Naive thymus-derived CD4-positive, alpha-beta T cell (primary cell): ENCODE measurements around the gene CYP2B6. TPM values are rescaled to one million over a fixed set of nuclear protein-coding genes. Genes with fewer than 3 reads are reported as not detected.

Experiments
- ATAC-seq: fragments of 150-1000 bp; cut with Tn5 transposase; 2 replicates; pipeline ENCODE4 v1.10.0; 2021; ENCODE audit warnings: mild to moderate bottlenecking, moderate library complexity
- CTCF ChIA-PET: fragments of 350-600 bp; sonication (Branson Sonifier 250); formaldehyde crosslinking; loops from one replicate; lab custom pipeline; 2021; ENCODE audit warnings: antibody characterized with exemption; lab: Charles Lee
- POLR2A ChIA-PET: fragments of 350-600 bp; sonication (Branson Sonifier 250); formaldehyde crosslinking; loops from one replicate; lab custom pipeline; 2021; ENCODE audit warnings: antibody characterized with exemption, inconsistent platforms; lab: Charles Lee
- DNase-seq, 9 donors: peaks; one replicate each; pipeline versions ENCODE4 v3.0.0 to v3.0.0-alpha.2; 2020 to 2022; ENCODE audit warnings: mixed read lengths in 1 of 9
- H3K27ac ChIP-seq: one replicate; pipeline ENCODE4 v1.7.0; 2013; ENCODE audit warnings: mild to moderate bottlenecking, low read depth, low read length, moderate library complexity
- H3K27me3 ChIP-seq, 2 donors: one replicate each; pipeline ENCODE4 v1.7.0; 2013; ENCODE audit warnings: low read length in 2 of 2, mild to moderate bottlenecking in 2 of 2, moderate library complexity in 2 of 2; ENCODE audit not compliant: control insufficient read depth in 2 of 2, insufficient read depth in 2 of 2
- H3K36me3 ChIP-seq, 3 experiments: 1 replicate in 2 of 3; 2 replicates in 1 of 3; pipeline ENCODE4 v1.7.0; 2013; ENCODE audit warnings: low read length in 3 of 3, mild to moderate bottlenecking in 3 of 3, moderate library complexity in 1 of 3; ENCODE audit not compliant: insufficient read depth in 3 of 3, control insufficient read depth in 2 of 3
- H3K4me1 ChIP-seq, 2 donors: one replicate each; pipeline ENCODE4 v1.7.0; 2013; ENCODE audit warnings: low read length in 2 of 2, mild to moderate bottlenecking in 2 of 2, moderate library complexity in 1 of 2; ENCODE audit not compliant: control insufficient read depth in 2 of 2, insufficient read depth in 2 of 2
- H3K4me3 ChIP-seq: 2 replicates; pipeline ENCODE4 v1.7.0; 2013; ENCODE audit warnings: mild to moderate bottlenecking, low read length
- H3K9me3 ChIP-seq, 3 experiments: 1 replicate in 2 of 3; 2 replicates in 1 of 3; pipeline ENCODE4 v1.7.0; 2013; ENCODE audit warnings: low read length in 3 of 3; ENCODE audit not compliant: control insufficient read depth in 2 of 3
- H3K27ac Mint-ChIP-seq, 9 donors: one replicate each; pipeline ENCODE4 v1.8.0; 2020 to 2022; ENCODE audit warnings: mixed read lengths in 9 of 9, mild to moderate bottlenecking in 8 of 9, moderate library complexity in 5 of 9, inconsistent platforms in 2 of 9
- H3K27me3 Mint-ChIP-seq, 5 donors: one replicate each; pipeline ENCODE4 v1.8.0; 2021 to 2022; ENCODE audit warnings: mixed read lengths in 5 of 5, mild to moderate bottlenecking in 1 of 5
- H3K36me3 Mint-ChIP-seq, 5 donors: one replicate each; pipeline ENCODE4 v1.8.0; 2020 to 2022; ENCODE audit warnings: mixed read lengths in 5 of 5, mild to moderate bottlenecking in 3 of 5, inconsistent platforms in 1 of 5
- H3K4me1 Mint-ChIP-seq, 7 donors: one replicate each; pipeline ENCODE4 v1.8.0; 2020 to 2022; ENCODE audit warnings: mixed read lengths in 7 of 7, mild to moderate bottlenecking in 3 of 7, inconsistent platforms in 1 of 7
- H3K4me3 Mint-ChIP-seq, 10 donors: one replicate each; pipeline ENCODE4 v1.8.0; 2020 to 2022; ENCODE audit warnings: mild to moderate bottlenecking in 10 of 10, mixed read lengths in 10 of 10, moderate library complexity in 6 of 10, inconsistent platforms in 2 of 10
- H3K9me3 Mint-ChIP-seq, 11 donors: one replicate each; pipeline ENCODE4 v1.8.0; 2020 to 2022; ENCODE audit warnings: mixed read lengths in 11 of 11, mild to moderate bottlenecking in 4 of 11, inconsistent platforms in 1 of 11, moderate library complexity in 1 of 11
- intact Hi-C, 2 donors: fragments of 100-400 bp; cut with micrococcal nuclease; formaldehyde crosslinking; loops; one replicate each; pipeline ENCODE4 v1.15.1; 2023
- polyA plus RNA-seq, 2 donors: library from polyadenylated mRNA; unstranded; fragments of 300-500 nt; fragmentation: Illumina TruSeq; gene quantifications; one replicate each; pipeline ENCODE4 v1.2.3, GENCODE V29; 2021
- total RNA-seq, 6 experiments: library from RNA in 5 of 6; stranded (reverse) in 5 of 6; gene quantifications; 1 replicate in 5 of 6; 2 replicates in 1 of 6; pipeline ENCODE4 v1.2.3 and lab custom pipeline; 2021 to 2026

The CYP2B6 gene
- total and polyA plus RNA-seq, 7 experiments from 2014 or later = not detected

GRCh38 chr19:41009700-41010235 is 18.7 kb downstream of the CYP2B6 start:
- Mint-ChIP-seq H3K4me3 (peak overlapping the region in 1 of 10 donors; percentile 15), H3K27ac (peak overlapping the region in 1 of 9 donors; percentile 72), H3K4me1 (peaks cover 4 to 13% (median 7%) of the 10 kb centered on the region in 7 donors), H3K27me3 (peaks cover 35 to 59% (median 48%) of the 10 kb centered on the region in 5 donors), H3K9me3 (peaks cover 0 to 5% (median 0%) of the 10 kb centered on the region in 11 donors), H3K36me3 (no peaks in the 10 kb centered on the region)
- no peak for ATAC-seq
- no peaks in the 10 kb centered on the region for H3K36me3 ChIP-seq
- no peaks in the 10 kb centered on the region for H3K9me3 ChIP-seq
- H3K27me3 ChIP-seq = no peaks in the 10 kb centered on the region
- ChIA-PET POLR2A (no interaction called here), CTCF (no interaction called here)
- intact Hi-C loops = no loop called here
- no peak overlapping the region for H3K27ac ChIP-seq
- no peak overlapping the region for H3K4me3 ChIP-seq
- H3K4me1 ChIP-seq = no peaks in the 10 kb centered on the region
- DNase-seq = no peak

GRCh38 chr19:41013359-41013758 is 22.3 kb downstream of the CYP2B6 start:
- CTCF ChIA-PET = no interaction called here
- no peak overlapping the region for H3K4me3 ChIP-seq
- no peaks in the 10 kb centered on the region for H3K36me3 ChIP-seq
- DNase-seq = no peak
- POLR2A ChIA-PET = no interaction called here
- no peak overlapping the region for H3K27ac ChIP-seq
- intact Hi-C loops = no loop called here
- H3K27ac Mint-ChIP-seq = no peak overlapping the region
- H3K4me1 Mint-ChIP-seq = peaks cover 5 to 13% (median 8%) of the 10 kb centered on the region in 7 donors
- no peak overlapping the region for H3K4me3 Mint-ChIP-seq
- no peaks in the 10 kb centered on the region for H3K36me3 Mint-ChIP-seq
- peaks cover 30 to 47% (median 33%) of the 10 kb centered on the region in 5 donors for H3K27me3 Mint-ChIP-seq
- no peaks in the 10 kb centered on the region for H3K27me3 ChIP-seq
- peaks cover 0 to 5% (median 0%) of the 10 kb centered on the region in 11 donors for H3K9me3 Mint-ChIP-seq
- no peaks in the 10 kb centered on the region for H3K4me1 ChIP-seq
- H3K9me3 ChIP-seq = no peaks in the 10 kb centered on the region
- no peak for ATAC-seq

- no peak for DNase-seq
- POLR2A ChIA-PET = no interaction called here
- Histone ChIP-seq H3K27me3 (no peaks in the 10 kb centered on the region), H3K4me3 (no peak overlapping the region), H3K9me3 (no peaks in the 10 kb centered on the region), H3K36me3 (no peaks in the 10 kb centered on the region), H3K27ac (no peak overlapping the region), H3K4me1 (no peaks in the 10 kb centered on the region)
- Mint-ChIP-seq H3K4me1 (peaks cover 2 to 5% (median 4%) of the 10 kb centered on the region in 7 donors), H3K9me3 (peaks cover 0 to 5% (median 0%) of the 10 kb centered on the region in 11 donors), H3K36me3 (no peaks in the 10 kb centered on the region), H3K27ac (peak overlapping the region in 1 of 9 donors; percentile 9), H3K4me3 (no peak overlapping the region), H3K27me3 (peaks cover 27 to 42% (median 33%) of the 10 kb centered on the region in 5 donors)
- CTCF ChIA-PET = no interaction called here
- no peak for ATAC-seq
- intact Hi-C loops = no loop called here
These were observed 23.6 kb downstream of the CYP2B6 start for GRCh38 chr19:41014643-41015042.

- Histone ChIP-seq H3K4me3 (no peak overlapping the region), H3K27me3 (no peaks in the 10 kb centered on the region), H3K4me1 (no peaks in the 10 kb centered on the region), H3K36me3 (no peaks in the 10 kb centered on the region), H3K9me3 (no peaks in the 10 kb centered on the region), H3K27ac (no peak overlapping the region)
- no peaks in the 10 kb centered on the region for H3K36me3 Mint-ChIP-seq
- peaks cover 0 to 5% (median 0%) of the 10 kb centered on the region in 11 donors for H3K9me3 Mint-ChIP-seq
- peak overlapping the region in 1 of 10 donors; percentile 7 for H3K4me3 Mint-ChIP-seq
- peaks cover 13 to 34% (median 20%) of the 10 kb centered on the region in 5 donors for H3K27me3 Mint-ChIP-seq
- H3K4me1 Mint-ChIP-seq = peaks cover 0 to 3% (median 0%) of the 10 kb centered on the region in 7 donors
- ChIA-PET CTCF (no interaction called here), POLR2A (interaction anchor here (0.6 kb wide), 1 partner anchor 441 kb away, joined by 3 read pairs; no protein-coding TSS in a partner anchor)
- intact Hi-C loops = no loop called here
- H3K27ac Mint-ChIP-seq = no peak overlapping the region
- ATAC-seq (no peak), DNase-seq (peak in 3 of 9 donors; percentile 2 to 9 (median 7))
These were observed 25.5 kb downstream of the CYP2B6 start for GRCh38 chr19:41016488-41017071.

GRCh38 chr19:41018736-41019290 is 27.7 kb downstream of the CYP2B6 start:
- DNase-seq = no peak
- H3K27ac Mint-ChIP-seq = peak overlapping the region in 1 of 9 donors; percentile 62
- CTCF ChIA-PET = no interaction called here

GRCh38 chr19:41019346-41019745 is 28.3 kb downstream of the CYP2B6 start:
- H3K4me1 ChIP-seq = no peaks in the 10 kb centered on the region
- H3K4me3 ChIP-seq = no peak overlapping the region
- Mint-ChIP-seq H3K27me3 (peaks cover 5 to 23% (median 13%) of the 10 kb centered on the region in 5 donors), H3K9me3 (peaks cover 0 to 3% (median 0%) of the 10 kb centered on the region in 11 donors), H3K4me1 (peaks cover 0 to 3% (median 0%) of the 10 kb centered on the region in 7 donors), H3K27ac (peak overlapping the region in 1 of 9 donors; percentile 24), H3K4me3 (no peak overlapping the region), H3K36me3 (no peaks in the 10 kb centered on the region)
- no peak overlapping the region for H3K27ac ChIP-seq
- ChIA-PET POLR2A (no interaction called here), CTCF (no interaction called here)
- intact Hi-C loops = no loop called here
- DNase-seq = no peak
- no peak for ATAC-seq
- H3K9me3 ChIP-seq = no peaks in the 10 kb centered on the region
- no peaks in the 10 kb centered on the region for H3K36me3 ChIP-seq
- no peaks in the 10 kb centered on the region for H3K27me3 ChIP-seq

More at GRCh38 chr19:41018736-41019290, 27.7 kb downstream of the CYP2B6 start:
- Mint-ChIP-seq H3K9me3 (peaks cover 0 to 3% (median 0%) of the 10 kb centered on the region in 11 donors), H3K4me3 (no peak overlapping the region), H3K4me1 (peaks cover 0 to 3% (median 0%) of the 10 kb centered on the region in 7 donors), H3K27me3 (peaks cover 0 to 22% (median 8%) of the 10 kb centered on the region in 5 donors), H3K36me3 (no peaks in the 10 kb centered on the region)
- Histone ChIP-seq H3K36me3 (no peaks in the 10 kb centered on the region), H3K9me3 (no peaks in the 10 kb centered on the region), H3K27me3 (no peaks in the 10 kb centered on the region), H3K4me1 (no peaks in the 10 kb centered on the region), H3K4me3 (no peak overlapping the region), H3K27ac (no peak overlapping the region)
- no peak for ATAC-seq
- intact Hi-C loops = no loop called here
- POLR2A ChIA-PET = no interaction called here
